MM.1S (cell line): ENCODE measurements around the gene NR1H3.

Experiments used
- EZH2 ChIP-seq: fragments of 300-600 bp; sonication (generic); optimal IDR thresholded peaks from 2 replicates; pipeline ENCODE3; 2017; ENCODE audit warnings: low read depth, mild to moderate bottlenecking, antibody characterized with exemption, low read length, mixed read lengths
- TF ChIP-seq, protein P1 (sequence below): fragments of 300-600 bp; sonication (generic); IDR thresholded peaks from 2 replicates; pipeline ENCODE4 v1.5.1; 2016; ENCODE audit warnings: antibody characterized with exemption, low read length, mixed read lengths

DNA sequence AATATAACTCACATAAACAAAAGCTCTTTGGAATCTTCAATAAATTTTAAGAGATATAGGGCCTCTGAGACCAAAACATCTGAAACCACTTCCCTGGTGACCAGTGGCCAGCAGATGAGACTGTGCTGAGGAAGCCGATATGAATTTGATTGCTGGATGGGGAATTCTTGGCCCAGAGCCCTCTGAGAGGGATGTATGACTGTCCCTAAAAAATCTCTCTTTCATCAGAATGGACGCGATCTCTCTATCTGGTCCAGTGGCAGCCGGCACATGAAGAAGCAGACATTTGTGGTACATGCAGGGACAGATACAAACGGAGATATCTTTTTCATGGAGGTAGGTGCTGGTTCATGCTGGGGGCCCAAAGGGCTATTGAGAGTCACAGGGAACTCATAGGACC, 57.2 kb downstream of the NR1H3 start:
- TF ChIP-seq, protein P1, sequence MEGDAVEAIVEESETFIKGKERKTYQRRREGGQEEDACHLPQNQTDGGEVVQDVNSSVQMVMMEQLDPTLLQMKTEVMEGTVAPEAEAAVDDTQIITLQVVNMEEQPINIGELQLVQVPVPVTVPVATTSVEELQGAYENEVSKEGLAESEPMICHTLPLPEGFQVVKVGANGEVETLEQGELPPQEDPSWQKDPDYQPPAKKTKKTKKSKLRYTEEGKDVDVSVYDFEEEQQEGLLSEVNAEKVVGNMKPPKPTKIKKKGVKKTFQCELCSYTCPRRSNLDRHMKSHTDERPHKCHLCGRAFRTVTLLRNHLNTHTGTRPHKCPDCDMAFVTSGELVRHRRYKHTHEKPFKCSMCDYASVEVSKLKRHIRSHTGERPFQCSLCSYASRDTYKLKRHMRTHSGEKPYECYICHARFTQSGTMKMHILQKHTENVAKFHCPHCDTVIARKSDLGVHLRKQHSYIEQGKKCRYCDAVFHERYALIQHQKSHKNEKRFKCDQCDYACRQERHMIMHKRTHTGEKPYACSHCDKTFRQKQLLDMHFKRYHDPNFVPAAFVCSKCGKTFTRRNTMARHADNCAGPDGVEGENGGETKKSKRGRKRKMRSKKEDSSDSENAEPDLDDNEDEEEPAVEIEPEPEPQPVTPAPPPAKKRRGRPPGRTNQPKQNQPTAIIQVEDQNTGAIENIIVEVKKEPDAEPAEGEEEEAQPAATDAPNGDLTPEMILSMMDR = no peak
- TF ChIP-seq EZH2 = no peak
